ENCODE results near the gene TMEM120B.

GRCh38 chr12:121754836-121755235 lies 42.3 kb downstream of the TMEM120B start:
- TF ChIP-seq CTCF (conservative IDR thresholded peaks at IDR 0.05; ENCODE audit: low read length) (no peak), EZH2phosphoT487 (IDR thresholded peaks at IDR 0.05; ENCODE audit: borderline replicate concordance) (no peak)
